NT2/D1 (cell line): ENCODE data around the gene CHN1.

Experiments
- DNase-seq: peaks from one replicate; pipeline ENCODE4 v3.0.0-alpha.2; 2011; ENCODE audit warnings: low read depth, low spot score
- H3K27me3 ChIP-seq: 2 replicates; pipeline ENCODE4 v1.6.0; 2011; ENCODE audit warnings: mild to moderate bottlenecking; ENCODE audit not compliant: insufficient read length, insufficient read depth
- H3K36me3 ChIP-seq: 2 replicates; pipeline ENCODE4 v1.6.1; 2011; ENCODE audit warnings: mild to moderate bottlenecking, low read length, mixed read lengths; ENCODE audit not compliant: insufficient read depth, insufficient read length
- H3K4me1 ChIP-seq: 2 replicates; pipeline ENCODE4 v1.5.1; 2011; ENCODE audit not compliant: insufficient read depth, insufficient read length
- H3K4me3 ChIP-seq: 2 replicates; pipeline ENCODE4 v1.5.1; 2011; ENCODE audit warnings: low read depth; ENCODE audit not compliant: insufficient read length
- H3K9ac ChIP-seq: 2 replicates; pipeline ENCODE4 v1.6.0; 2011; ENCODE audit warnings: low read depth; ENCODE audit not compliant: insufficient read length
- H3K9me3 ChIP-seq: 2 replicates; pipeline ENCODE4 v1.5.1; 2011; ENCODE audit warnings: mild to moderate bottlenecking, low read length; ENCODE audit not compliant: insufficient read depth
- SUZ12 ChIP-seq: IDR thresholded peaks from 2 replicates; pipeline ENCODE4 v1.6.1; 2011; ENCODE audit not compliant: insufficient read length, insufficient read depth; ENCODE audit errors: extremely low read depth
- YY1 ChIP-seq: IDR thresholded peaks from 2 replicates; pipeline ENCODE4 v1.6.1; 2011; ENCODE audit not compliant: insufficient read length, insufficient read depth
- ZNF274 ChIP-seq: IDR thresholded peaks from 2 replicates; pipeline ENCODE4 v1.6.1; 2011; ENCODE audit warnings: mild to moderate bottlenecking, low read depth, low read length

Gene CHN1

GRCh38 chr2:174919947-174920595 is 85.1 kb downstream of the CHN1 start:
- Histone ChIP-seq H3K4me1 (no peaks in the 10 kb centered on the region), H3K9me3 (peaks cover 26% of the 10 kb centered on the region), H3K36me3 (peaks cover 11% of the 10 kb centered on the region), H3K27me3 (no peaks in the 10 kb centered on the region), H3K4me3 (no peak overlapping the region), H3K9ac (no peak overlapping the region)
- TF ChIP-seq YY1 = no peak
- no peak for TF ChIP-seq SUZ12
- TF ChIP-seq ZNF274 = no peak
- no peak for DNase-seq

GRCh38 chr2:174918886-174919526 is 86.2 kb downstream of the CHN1 start:
- DNase-seq = no peak
- no peaks in the 10 kb centered on the region for H3K4me1 ChIP-seq
- peaks cover 26% of the 10 kb centered on the region for H3K9me3 ChIP-seq
- no peak for TF ChIP-seq ZNF274
- TF ChIP-seq SUZ12 = no peak
- no peak for TF ChIP-seq YY1
- no peak overlapping the region for H3K9ac ChIP-seq
- H3K36me3 ChIP-seq = peaks cover 17% of the 10 kb centered on the region
- no peaks in the 10 kb centered on the region for H3K27me3 ChIP-seq
- no peak overlapping the region for H3K4me3 ChIP-seq

- Histone ChIP-seq H3K27me3 (no peaks in the 10 kb centered on the region), H3K9me3 (peaks cover 7% of the 10 kb centered on the region), H3K4me1 (no peaks in the 10 kb centered on the region), H3K9ac (no peak overlapping the region), H3K36me3 (peaks cover 22% of the 10 kb centered on the region), H3K4me3 (no peak overlapping the region)
- TF ChIP-seq SUZ12 (no peak), ZNF274 (no peak), YY1 (no peak)
- no peak for DNase-seq
Measured at GRCh38 chr2:174916270-174916930, 88.8 kb downstream of the CHN1 start.

- Histone ChIP-seq H3K4me3 (no peak overlapping the region), H3K9ac (no peak overlapping the region), H3K36me3 (peaks cover 18% of the 10 kb centered on the region), H3K9me3 (no peaks in the 10 kb centered on the region), H3K27me3 (no peaks in the 10 kb centered on the region), H3K4me1 (no peaks in the 10 kb centered on the region)
- no peak for TF ChIP-seq YY1
- TF ChIP-seq ZNF274 = no peak
- no peak for TF ChIP-seq SUZ12
- DNase-seq = no peak
Measured at GRCh38 chr2:174914853-174915760, 90.1 kb downstream of the CHN1 start.

- H3K27me3 ChIP-seq = no peaks in the 10 kb centered on the region
- H3K9me3 ChIP-seq = no peaks in the 10 kb centered on the region
- H3K9ac ChIP-seq = no peak overlapping the region
- no peak overlapping the region for H3K4me3 ChIP-seq
- DNase-seq = no peak
- peaks cover 12% of the 10 kb centered on the region for H3K36me3 ChIP-seq
- TF ChIP-seq YY1 = no peak
- TF ChIP-seq SUZ12 = no peak
- no peak for TF ChIP-seq ZNF274
- H3K4me1 ChIP-seq = no peaks in the 10 kb centered on the region
Measured at GRCh38 chr2:174908284-174908683, 96.9 kb downstream of the CHN1 start.

- no peak for DNase-seq
- TF ChIP-seq YY1 (no peak), SUZ12 (no peak)
- no peaks in the 10 kb centered on the region for H3K36me3 ChIP-seq
- no peaks in the 10 kb centered on the region for H3K9me3 ChIP-seq
- H3K4me3 ChIP-seq = no peak overlapping the region
- no peaks in the 10 kb centered on the region for H3K27me3 ChIP-seq
- no peak overlapping the region for H3K9ac ChIP-seq
- H3K4me1 ChIP-seq = no peaks in the 10 kb centered on the region
Measured at GRCh38 chr2:174903264-174903556, 102.0 kb downstream of the CHN1 start.
